WTC11 (cell line): ENCODE data around the gene USP10.

Experiments used
- CBFB ChIP-seq: sonication (generic); formaldehyde crosslinking; IDR thresholded peaks from 2 replicates; pipeline ENCODE4 v1.8.1; 2022; ENCODE audit warnings: mild to moderate bottlenecking, low read depth, missing genetic modification reagents
- GABPB1 ChIP-seq: sonication (generic); formaldehyde crosslinking; IDR thresholded peaks from 2 replicates; pipeline ENCODE4 v1.8.1; 2023; ENCODE audit warnings: mild to moderate bottlenecking, missing genetic modification reagents
- IRF2 ChIP-seq: sonication (generic); formaldehyde crosslinking; IDR thresholded peaks from 2 replicates; pipeline ENCODE4 v1.8.0; 2022; ENCODE audit warnings: low read depth, missing genetic modification reagents, borderline replicate concordance
- NR1H2 ChIP-seq: sonication (generic); formaldehyde crosslinking; IDR thresholded peaks from 2 replicates; pipeline ENCODE4 v1.9.0; 2021; ENCODE audit warnings: mild to moderate bottlenecking, moderate library complexity, missing genetic modification reagents
- TF ChIP-seq, protein P1 (sequence below): sonication (generic); formaldehyde crosslinking; IDR thresholded peaks from 2 replicates; pipeline ENCODE4 v1.8.1; 2022; ENCODE audit warnings: low read depth, missing genetic modification reagents, borderline replicate concordance
- TF ChIP-seq, protein P2 (sequence below): fragments of 200-600 bp; IDR thresholded peaks from 2 replicates; pipeline ENCODE4 v1.8.0; 2022; ENCODE audit warnings: antibody characterized with exemption

- TF ChIP-seq, protein P1, sequence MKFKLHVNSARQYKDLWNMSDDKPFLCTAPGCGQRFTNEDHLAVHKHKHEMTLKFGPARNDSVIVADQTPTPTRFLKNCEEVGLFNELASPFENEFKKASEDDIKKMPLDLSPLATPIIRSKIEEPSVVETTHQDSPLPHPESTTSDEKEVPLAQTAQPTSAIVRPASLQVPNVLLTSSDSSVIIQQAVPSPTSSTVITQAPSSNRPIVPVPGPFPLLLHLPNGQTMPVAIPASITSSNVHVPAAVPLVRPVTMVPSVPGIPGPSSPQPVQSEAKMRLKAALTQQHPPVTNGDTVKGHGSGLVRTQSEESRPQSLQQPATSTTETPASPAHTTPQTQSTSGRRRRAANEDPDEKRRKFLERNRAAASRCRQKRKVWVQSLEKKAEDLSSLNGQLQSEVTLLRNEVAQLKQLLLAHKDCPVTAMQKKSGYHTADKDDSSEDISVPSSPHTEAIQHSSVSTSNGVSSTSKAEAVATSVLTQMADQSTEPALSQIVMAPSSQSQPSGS = no peak
- no peak for TF ChIP-seq GABPB1
- TF ChIP-seq, protein P2, sequence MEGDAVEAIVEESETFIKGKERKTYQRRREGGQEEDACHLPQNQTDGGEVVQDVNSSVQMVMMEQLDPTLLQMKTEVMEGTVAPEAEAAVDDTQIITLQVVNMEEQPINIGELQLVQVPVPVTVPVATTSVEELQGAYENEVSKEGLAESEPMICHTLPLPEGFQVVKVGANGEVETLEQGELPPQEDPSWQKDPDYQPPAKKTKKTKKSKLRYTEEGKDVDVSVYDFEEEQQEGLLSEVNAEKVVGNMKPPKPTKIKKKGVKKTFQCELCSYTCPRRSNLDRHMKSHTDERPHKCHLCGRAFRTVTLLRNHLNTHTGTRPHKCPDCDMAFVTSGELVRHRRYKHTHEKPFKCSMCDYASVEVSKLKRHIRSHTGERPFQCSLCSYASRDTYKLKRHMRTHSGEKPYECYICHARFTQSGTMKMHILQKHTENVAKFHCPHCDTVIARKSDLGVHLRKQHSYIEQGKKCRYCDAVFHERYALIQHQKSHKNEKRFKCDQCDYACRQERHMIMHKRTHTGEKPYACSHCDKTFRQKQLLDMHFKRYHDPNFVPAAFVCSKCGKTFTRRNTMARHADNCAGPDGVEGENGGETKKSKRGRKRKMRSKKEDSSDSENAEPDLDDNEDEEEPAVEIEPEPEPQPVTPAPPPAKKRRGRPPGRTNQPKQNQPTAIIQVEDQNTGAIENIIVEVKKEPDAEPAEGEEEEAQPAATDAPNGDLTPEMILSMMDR = no peak
- no peak for TF ChIP-seq CBFB (CRISPR knock-in tag)
- TF ChIP-seq NR1H2 (CRISPR knock-in tag) = no peak
- TF ChIP-seq IRF2 (CRISPR knock-in tag) = no peak
These were observed 10.9 kb downstream of the USP10 start for GRCh38 chr16:84710686-84711085.
